CD14-positive monocyte (primary cell): Measurements from ENCODE around the gene DBN1. TPM values are rescaled to one million over a fixed set of nuclear protein-coding genes. Genes with fewer than 3 reads are reported as not detected.

Source experiments
- DNase-seq, 3 donors: peaks; one replicate each; pipeline ENCODE4 v3.0.0-alpha.2; 2011 to 2022
- H2AFZ ChIP-seq: 2 replicates; pipeline ENCODE4 v1.6.0; 2012; ENCODE audit warnings: mild to moderate bottlenecking, low read depth, low read length, inconsistent platforms; ENCODE audit not compliant: insufficient read depth, poor library complexity, severe bottlenecking
- H3K27ac ChIP-seq, 2 donors: 1 replicate in 1 of 2; 2 replicates in 1 of 2; pipeline ENCODE4 v1.5.1; 2012 to 2013; ENCODE audit warnings: low read length in 2 of 2, control low read depth in 1 of 2, inconsistent platforms in 1 of 2, low read depth in 1 of 2, mild to moderate bottlenecking in 1 of 2
- H3K27me3 ChIP-seq, 2 donors: one replicate each; pipeline versions ENCODE4 v1.6.0 to v1.6.1; 2011 to 2013; ENCODE audit warnings: low read length in 2 of 2; ENCODE audit not compliant: control insufficient read depth in 2 of 2, insufficient read depth in 2 of 2
- H3K36me3 ChIP-seq, 2 donors: replicated peaks in 1 of 2; 1 replicate in 1 of 2; 2 replicates in 1 of 2; pipeline versions ENCODE4 v1.5.1 to v1.6.1; 2012 to 2013; ENCODE audit warnings: low read length in 2 of 2, control low read depth in 1 of 2, inconsistent platforms in 1 of 2, mild to moderate bottlenecking in 1 of 2; ENCODE audit not compliant: insufficient read depth in 2 of 2, control insufficient read depth in 1 of 2
- H3K4me1 ChIP-seq, 2 donors: 1 replicate in 1 of 2; 2 replicates in 1 of 2; pipeline versions ENCODE4 v1.5.1 to v1.6.1; 2012 to 2013; ENCODE audit warnings: low read length in 2 of 2, control low read depth in 1 of 2, inconsistent platforms in 1 of 2, mild to moderate bottlenecking in 1 of 2, moderate library complexity in 1 of 2; ENCODE audit not compliant: insufficient read depth in 2 of 2, control insufficient read depth in 1 of 2
- H3K4me2 ChIP-seq: replicated peaks from 2 replicates; pipeline ENCODE3; 2012; ENCODE audit warnings: low read length, moderate library complexity, mild to moderate bottlenecking; ENCODE audit not compliant: poor library complexity, severe bottlenecking; ENCODE audit errors: extremely low read depth
- H3K4me3 ChIP-seq, 3 experiments: fragments of 200-600 bp in 1 of 3; sonication (generic) in 1 of 3; replicated peaks in 1 of 3; 1 replicate in 2 of 3; 2 replicates in 1 of 3; pipeline ENCODE4 v1.5.1; 2011 to 2013; ENCODE audit warnings: low read length in 3 of 3, mild to moderate bottlenecking in 3 of 3, control low read depth in 2 of 3, low read depth in 2 of 3, inconsistent platforms in 1 of 3, moderate library complexity in 1 of 3
- H3K79me2 ChIP-seq: 2 replicates; pipeline ENCODE4 v1.6.0; 2012; ENCODE audit warnings: mild to moderate bottlenecking, control low read depth, inconsistent platforms, low read length, moderate library complexity; ENCODE audit not compliant: insufficient read depth
- H3K9ac ChIP-seq: 2 replicates; pipeline ENCODE4 v1.6.0; 2017; ENCODE audit warnings: low read length, mild to moderate bottlenecking; ENCODE audit not compliant: insufficient read depth, poor library complexity, severe bottlenecking
- H3K9me3 ChIP-seq, 2 donors: replicated peaks in 1 of 2; 1 replicate in 1 of 2; 2 replicates in 1 of 2; pipeline versions ENCODE4 v1.5.1 to v1.6.1; 2012 to 2013; ENCODE audit warnings: low read length in 2 of 2, control low read depth in 1 of 2; ENCODE audit not compliant: control insufficient read depth in 1 of 2, insufficient read depth in 1 of 2
- H4K20me1 ChIP-seq: 2 replicates; pipeline ENCODE4 v1.6.0; 2012; ENCODE audit warnings: mild to moderate bottlenecking, low read length, control low read depth, moderate library complexity; ENCODE audit not compliant: insufficient read depth
- H3K27ac Mint-ChIP-seq, 7 donors: one replicate each; pipeline ENCODE4 v1.8.0; 2020; ENCODE audit warnings: mild to moderate bottlenecking in 7 of 7, mixed read lengths in 7 of 7, moderate library complexity in 6 of 7, inconsistent platforms in 2 of 7
- H3K27me3 Mint-ChIP-seq, 3 donors: one replicate each; pipeline ENCODE4 v1.8.0; 2021 to 2022; ENCODE audit warnings: low read depth in 3 of 3, mild to moderate bottlenecking in 3 of 3, mixed read lengths in 3 of 3, moderate library complexity in 3 of 3, inconsistent platforms in 1 of 3
- H3K36me3 Mint-ChIP-seq, 2 donors: one replicate each; pipeline ENCODE4 v1.8.0; 2020; ENCODE audit warnings: mixed read lengths in 2 of 2, inconsistent platforms in 1 of 2, mild to moderate bottlenecking in 1 of 2
- H3K4me1 Mint-ChIP-seq: one replicate; pipeline ENCODE4 v1.8.0; 2020; ENCODE audit warnings: mild to moderate bottlenecking, mixed read lengths
- H3K4me3 Mint-ChIP-seq, 2 donors: one replicate each; pipeline ENCODE4 v1.8.0; 2020; ENCODE audit warnings: mild to moderate bottlenecking in 2 of 2, mixed read lengths in 2 of 2, moderate library complexity in 1 of 2
- H3K9me3 Mint-ChIP-seq, 7 donors: one replicate each; pipeline ENCODE4 v1.8.0; 2020 to 2022; ENCODE audit warnings: mixed read lengths in 7 of 7, mild to moderate bottlenecking in 6 of 7, moderate library complexity in 6 of 7, inconsistent platforms in 2 of 7
- WGBS: methylation state at CpG from one replicate; pipeline ENCODE4 v1.1.5; 2013; ENCODE audit warnings: missing lambda C conversion rate; ENCODE audit not compliant: insufficient coverage; 5-methylcytosine and 5-hydroxymethylcytosine counted together
- intact Hi-C, 2 donors: fragments of 100-400 bp; cut with micrococcal nuclease; formaldehyde crosslinking; loops; one replicate each; pipeline versions ENCODE4 v1.15.0 to v1.15.1; 2023
- polyA plus RNA-seq, 3 donors: library from polyadenylated mRNA; depleted of rRNA in 1 of 3; unstranded in 2 of 3; stranded (reverse) in 1 of 3; fragments of 300-500 nt in 2 of 3; fragments of >200 nt in 1 of 3; fragmentation: Illumina TruSeq in 2 of 3; gene quantifications; 1 replicate in 2 of 3; 2 replicates in 1 of 3; pipeline ENCODE4 v1.2.3, GENCODE V29; 2012 to 2021
- TF ChIP-seq, protein P1 (sequence below): fragments of 200-600 bp; IDR thresholded peaks from one replicate; pipeline ENCODE4 v1.8.0; 2022; ENCODE audit warnings: antibody characterized with exemption, mild to moderate bottlenecking

DBN1 gene
- polyA plus RNA-seq, 3 donors = 0.71 to 1.6 (median 0.73) TPM

DNA sequence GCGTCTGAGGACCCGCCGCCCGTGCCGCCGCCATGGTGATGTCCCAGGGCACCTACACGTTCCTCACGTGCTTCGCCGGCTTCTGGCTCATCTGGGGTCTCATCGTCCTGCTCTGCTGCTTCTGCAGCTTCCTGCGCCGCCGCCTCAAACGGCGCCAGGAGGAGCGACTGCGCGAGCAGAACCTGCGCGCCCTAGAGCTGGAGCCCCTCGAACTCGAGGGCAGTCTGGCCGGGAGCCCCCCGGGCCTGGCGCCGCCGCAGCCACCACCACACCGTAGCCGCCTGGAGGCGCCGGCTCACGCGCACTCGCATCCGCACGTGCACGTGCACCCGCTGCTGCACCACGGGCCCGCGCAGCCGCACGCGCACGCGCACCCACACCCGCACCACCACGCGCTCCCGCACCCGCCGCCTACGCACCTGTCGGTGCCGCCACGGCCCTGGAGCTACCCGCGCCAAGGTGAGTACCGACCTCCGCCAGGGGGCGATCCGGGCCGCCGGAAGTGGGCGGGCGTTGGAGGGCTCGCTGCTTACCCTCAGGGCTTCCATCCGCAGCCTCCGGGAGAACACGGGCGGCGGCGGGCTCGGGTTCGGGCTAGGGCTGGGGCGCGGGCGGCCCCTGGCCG lies 18.3 kb downstream of the DBN1 start:
- intact Hi-C loops = loop anchor here (1.0 to 5.0 kb wide), 6 partner anchors 26 to 148 kb away; partner anchors contain the start of genes GRK6 (in 1 of the 2) and PDLIM7 (in 1 of the 2)
- Histone ChIP-seq H4K20me1 (peaks cover 9% of the 10 kb centered on the region), H3K4me3 (peak overlapping the region; percentile 35 to 77 (median 38)), H3K9me3 (no peaks in the 10 kb centered on the region), H3K4me2 (peak overlapping the region; percentile 86), H3K79me2 (no peaks in the 10 kb centered on the region), H3K27me3 (peaks cover 0 to 30% of the 10 kb centered on the region in 2 donors), H2AFZ (peak overlapping the region; percentile 61), H3K36me3 (no peaks in the 10 kb centered on the region), H3K4me1 (peaks cover 36 to 43% of the 10 kb centered on the region in 2 donors), H3K9ac (peak overlapping the region; percentile 69), H3K27ac (peak overlapping the region in 1 of 2 donors; percentile 34)
- H3K27me3 Mint-ChIP-seq = peaks cover 32 to 47% (median 36%) of the 10 kb centered on the region in 3 donors
- H3K36me3 Mint-ChIP-seq = peaks cover 0 to 7% of the 10 kb centered on the region in 2 donors
- DNase-seq = peak; percentile 43 to 64 (median 47)
- peak overlapping the region in 3 of 7 donors; percentile 63 to 87 (median 65) for H3K27ac Mint-ChIP-seq
- WGBS = under 1% methylated on average over 80 of the region's 80 CpGs
- peak overlapping the region; percentile 78 to 84 for H3K4me3 Mint-ChIP-seq
- TF ChIP-seq, protein P1, sequence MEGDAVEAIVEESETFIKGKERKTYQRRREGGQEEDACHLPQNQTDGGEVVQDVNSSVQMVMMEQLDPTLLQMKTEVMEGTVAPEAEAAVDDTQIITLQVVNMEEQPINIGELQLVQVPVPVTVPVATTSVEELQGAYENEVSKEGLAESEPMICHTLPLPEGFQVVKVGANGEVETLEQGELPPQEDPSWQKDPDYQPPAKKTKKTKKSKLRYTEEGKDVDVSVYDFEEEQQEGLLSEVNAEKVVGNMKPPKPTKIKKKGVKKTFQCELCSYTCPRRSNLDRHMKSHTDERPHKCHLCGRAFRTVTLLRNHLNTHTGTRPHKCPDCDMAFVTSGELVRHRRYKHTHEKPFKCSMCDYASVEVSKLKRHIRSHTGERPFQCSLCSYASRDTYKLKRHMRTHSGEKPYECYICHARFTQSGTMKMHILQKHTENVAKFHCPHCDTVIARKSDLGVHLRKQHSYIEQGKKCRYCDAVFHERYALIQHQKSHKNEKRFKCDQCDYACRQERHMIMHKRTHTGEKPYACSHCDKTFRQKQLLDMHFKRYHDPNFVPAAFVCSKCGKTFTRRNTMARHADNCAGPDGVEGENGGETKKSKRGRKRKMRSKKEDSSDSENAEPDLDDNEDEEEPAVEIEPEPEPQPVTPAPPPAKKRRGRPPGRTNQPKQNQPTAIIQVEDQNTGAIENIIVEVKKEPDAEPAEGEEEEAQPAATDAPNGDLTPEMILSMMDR = peak; percentile 45
- H3K4me1 Mint-ChIP-seq = peaks cover 25% of the 10 kb centered on the region
- peaks cover 0 to 9% (median 0%) of the 10 kb centered on the region in 7 donors for H3K9me3 Mint-ChIP-seq

DNA sequence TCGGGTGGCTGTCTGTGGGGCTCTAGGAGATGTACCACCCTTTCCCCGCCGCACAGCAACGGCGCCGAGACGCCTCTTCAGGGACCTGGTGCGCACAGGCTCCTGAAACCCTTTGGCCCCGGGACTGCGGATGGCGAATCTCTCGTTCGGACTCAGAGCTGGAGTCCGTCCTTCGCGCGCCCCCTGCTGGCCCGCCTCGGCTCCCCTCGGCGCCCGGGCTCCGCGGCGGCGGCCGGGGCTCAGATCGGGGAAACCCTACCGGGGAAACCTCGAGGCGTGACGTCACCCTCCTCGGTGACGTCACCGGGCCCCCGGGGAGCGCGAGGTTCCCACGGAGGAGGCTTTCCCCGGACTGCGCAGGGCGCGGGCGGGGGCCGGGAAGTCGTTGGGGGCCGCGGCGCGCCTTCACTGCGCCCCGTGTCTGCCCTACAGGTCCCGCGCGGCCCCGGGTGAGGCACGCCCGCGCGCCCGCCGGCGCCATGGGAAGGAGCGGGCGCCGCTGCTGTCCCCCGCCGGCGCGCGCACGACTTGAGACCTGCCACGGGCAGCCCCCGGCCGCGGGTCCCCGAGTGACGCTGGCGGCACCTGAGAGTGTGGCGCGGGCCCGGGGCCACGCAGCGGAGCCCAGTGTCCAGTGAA lies 18.9 kb downstream of the DBN1 start:
- peak overlapping the region in 3 of 7 donors; percentile 58 to 65 (median 63) for H3K27ac Mint-ChIP-seq
- H3K9ac ChIP-seq = peak overlapping the region; percentile 69
- WGBS = under 1% methylated on average over 84 of the region's 84 CpGs
- no peaks in the 10 kb centered on the region for H3K79me2 ChIP-seq
- peak overlapping the region in 1 of 2 donors; percentile 51 for H3K27ac ChIP-seq
- no peaks in the 10 kb centered on the region for H3K9me3 ChIP-seq
- peak overlapping the region; percentile 86 for H3K4me2 ChIP-seq
- H3K4me3 Mint-ChIP-seq = peak overlapping the region; percentile 73 to 85
- H3K27me3 ChIP-seq = peaks cover 0 to 37% of the 10 kb centered on the region in 2 donors
- no peaks in the 10 kb centered on the region for H3K36me3 ChIP-seq
- peaks cover 0 to 9% (median 0%) of the 10 kb centered on the region in 7 donors for H3K9me3 Mint-ChIP-seq
- TF ChIP-seq, protein P1 = peak; percentile 85
- H3K4me1 Mint-ChIP-seq = peaks cover 25% of the 10 kb centered on the region
- peaks cover 9% of the 10 kb centered on the region for H4K20me1 ChIP-seq
- peak overlapping the region; percentile 61 for H2AFZ ChIP-seq
- peaks cover 37 to 51% (median 42%) of the 10 kb centered on the region in 3 donors for H3K27me3 Mint-ChIP-seq
- H3K4me3 ChIP-seq = peak overlapping the region; percentile 32 to 77 (median 35)
- H3K36me3 Mint-ChIP-seq = peaks cover 0 to 7% of the 10 kb centered on the region in 2 donors
- intact Hi-C loops = loop anchor here (1.0 to 5.0 kb wide), 6 partner anchors 26 to 147 kb away; partner anchors contain the start of genes GRK6 (in 1 of the 2) and PDLIM7 (in 1 of the 2)
- H3K4me1 ChIP-seq = peaks cover 36 to 43% of the 10 kb centered on the region in 2 donors
- peak; percentile 91 to 95 (median 95) for DNase-seq
